Neural cell (in vitro differentiated cells): ENCODE measurements around the gene NRG2. TPM values are rescaled to one million over a fixed set of nuclear protein-coding genes. Genes with fewer than 3 reads are reported as not detected.

ENCODE experiments used
- H2AFZ ChIP-seq: fragments of 200-600, 300-800 bp; sonication (generic), shearing (Covaris generic); 2 replicates; pipeline ENCODE4 v1.6.0; 2014; ENCODE audit warnings: low read depth, mild to moderate bottlenecking, antibody characterized with exemption, low read length, moderate library complexity
- H3F3A ChIP-seq: fragments of 200-600 bp; shearing (Covaris generic); 2 replicates; pipeline ENCODE4 v1.6.1; 2016; ENCODE audit warnings: mild to moderate bottlenecking, moderate library complexity, mixed read lengths, antibody characterized with exemption, low read length; ENCODE audit not compliant: insufficient read depth, poor library complexity, severe bottlenecking
- H3K27ac ChIP-seq: fragments of 200-600, 300-800 bp; sonication (generic), shearing (Covaris generic); 2 replicates; pipeline ENCODE4 v1.5.1; 2014; ENCODE audit warnings: mild to moderate bottlenecking, low read length, moderate library complexity
- H3K27me3 ChIP-seq: fragments of 300-800, 200-600 bp; sonication (generic), shearing (Covaris generic); 2 replicates; pipeline ENCODE4 v1.6.0; 2014; ENCODE audit warnings: mild to moderate bottlenecking, low read depth, low read length, moderate library complexity; ENCODE audit not compliant: insufficient read depth
- H3K36me3 ChIP-seq: fragments of 300-800, 200-600 bp; sonication (generic), shearing (Covaris generic); 2 replicates; pipeline ENCODE4 v1.5.1; 2014; ENCODE audit warnings: mild to moderate bottlenecking, antibody characterized with exemption, low read length, moderate library complexity; ENCODE audit not compliant: insufficient read depth
- H3K4me2 ChIP-seq: fragments of 300-800, 200-600 bp; sonication (generic), shearing (Covaris generic); 2 replicates; pipeline ENCODE4 v1.6.0; 2014; ENCODE audit warnings: mild to moderate bottlenecking, low read length
- H3K4me3 ChIP-seq: fragments of 300-800, 200-600 bp; sonication (generic), shearing (Covaris generic); 2 replicates; pipeline ENCODE4 v1.5.1; 2014; ENCODE audit warnings: mild to moderate bottlenecking, low read length, moderate library complexity
- H3K79me2 ChIP-seq: fragments of 200-600 bp; shearing (Covaris generic); replicated peaks from 2 replicates; pipeline ENCODE4 v1.6.0; 2014; ENCODE audit warnings: mild to moderate bottlenecking, low read length, moderate library complexity; ENCODE audit not compliant: insufficient read depth
- H3K9ac ChIP-seq: fragments of 300-800, 200-600 bp; sonication (generic), shearing (Covaris generic); 2 replicates; pipeline ENCODE4 v1.6.1; 2016; ENCODE audit warnings: mild to moderate bottlenecking, low read length, mixed read lengths
- H3K9me2 ChIP-seq: fragments of 200-600 bp; shearing (Covaris generic); 2 replicates; pipeline ENCODE4 v1.6.1; 2016; ENCODE audit warnings: mild to moderate bottlenecking, low read length, mixed read lengths; ENCODE audit not compliant: insufficient read depth
- H3K9me3 ChIP-seq: fragments of 200-600, 300-800 bp; sonication (generic), shearing (Covaris generic); 2 replicates; pipeline ENCODE4 v1.6.1; 2016; ENCODE audit warnings: mild to moderate bottlenecking, mixed run types, low read length, moderate library complexity, mixed read lengths
- H4K20me1 ChIP-seq: fragments of 200-600 bp; shearing (Covaris generic); 2 replicates; pipeline ENCODE4 v1.6.1; 2016; ENCODE audit warnings: mild to moderate bottlenecking, mixed run types; ENCODE audit not compliant: insufficient read depth
- CTCF ChIP-seq: fragments of 450-650 bp; IDR thresholded peaks from 2 replicates; pipeline ENCODE4 v1.5.1; 2014; ENCODE audit warnings: antibody characterized with exemption, mild to moderate bottlenecking, moderate library complexity; ENCODE audit not compliant: poor library complexity, severe bottlenecking
- EP300 ChIP-seq: fragments of 450-650 bp; conservative IDR thresholded peaks from 2 replicates; pipeline ENCODE4 v1.6.1; 2014; ENCODE audit warnings: antibody characterized with exemption, mild to moderate bottlenecking, moderate library complexity; ENCODE audit not compliant: poor library complexity, severe bottlenecking
- EZH2 ChIP-seq: fragments of 200-600, 300-800 bp; shearing (Covaris generic), sonication (generic); IDR thresholded peaks from 2 replicates; pipeline ENCODE4 v1.6.1; 2014; ENCODE audit warnings: antibody characterized with exemption, low read length, borderline replicate concordance, mild to moderate bottlenecking; ENCODE audit not compliant: insufficient read depth, poor library complexity, severe bottlenecking
- MXI1 ChIP-seq: fragments of 450-650 bp; conservative IDR thresholded peaks from 2 replicates; pipeline ENCODE4 v1.6.1; 2014; ENCODE audit warnings: antibody characterized with exemption, mild to moderate bottlenecking; ENCODE audit not compliant: poor library complexity, severe bottlenecking
- POLR2AphosphoS5 ChIP-seq: IDR thresholded peaks from 2 replicates; pipeline ENCODE4 v1.6.1; 2012
- RAD21 ChIP-seq: fragments of 450-650 bp; conservative IDR thresholded peaks from 2 replicates; pipeline ENCODE4 v1.6.1; 2014; ENCODE audit warnings: antibody characterized with exemption, mild to moderate bottlenecking, moderate library complexity
- REST ChIP-seq: IDR thresholded peaks from 2 replicates; pipeline ENCODE4 v1.6.1; 2012; ENCODE audit warnings: borderline replicate concordance
- SMC3 ChIP-seq: fragments of 450-650 bp; conservative IDR thresholded peaks from 2 replicates; pipeline ENCODE4 v1.6.1; 2014; ENCODE audit warnings: antibody characterized with exemption, mild to moderate bottlenecking, moderate library complexity; ENCODE audit not compliant: poor library complexity
- polyA plus RNA-seq: library from polyadenylated mRNA; depleted of rRNA; stranded (reverse); fragments of >200 nt; gene quantifications from 2 replicates; pipeline ENCODE4 v1.2.3, GENCODE V29; 2014

Gene NRG2
- polyA plus RNA-seq, 1 donor from 2014 or later = 5.4 TPM

GRCh38 chr5:139903795-139904565, 139.1 kb downstream of the NRG2 start:
- Histone ChIP-seq H3K4me2 (peak overlapping the region; percentile 25), H3K27ac (no peak overlapping the region), H3K9ac (peak overlapping the region; percentile 68), H3K9me3 (no peaks in the 10 kb centered on the region), H2AFZ (peak overlapping the region; percentile 14), H3K9me2 (no peaks in the 10 kb centered on the region), H3K36me3 (no peaks in the 10 kb centered on the region), H3F3A (no peaks in the 10 kb centered on the region), H3K27me3 (peaks cover 51% of the 10 kb centered on the region), H3K79me2 (no peaks in the 10 kb centered on the region), H4K20me1 (no peaks in the 10 kb centered on the region), H3K4me3 (peak overlapping the region; percentile 80)
- peak; percentile 36 for TF ChIP-seq CTCF
- peak; percentile 23 for TF ChIP-seq RAD21
- TF ChIP-seq EP300 = no peak
- peak; percentile 35 for TF ChIP-seq POLR2AphosphoS5
- TF ChIP-seq SMC3 = peak; percentile 22
- TF ChIP-seq MXI1 = peak; percentile 63
- TF ChIP-seq REST = no peak
- no peak for TF ChIP-seq EZH2

GRCh38 chr5:139903450-139903794, 139.7 kb downstream of the NRG2 start:
- no peaks in the 10 kb centered on the region for H4K20me1 ChIP-seq
- H3K4me3 ChIP-seq = peak overlapping the region; percentile 80
- TF ChIP-seq RAD21 = no peak
- no peak for TF ChIP-seq POLR2AphosphoS5
- TF ChIP-seq EP300 = no peak
- no peak for TF ChIP-seq SMC3
- H3K4me2 ChIP-seq = peak overlapping the region; percentile 21
- H3K27ac ChIP-seq = no peak overlapping the region
- H3K79me2 ChIP-seq = no peaks in the 10 kb centered on the region
- H3K9me3 ChIP-seq = no peaks in the 10 kb centered on the region
- no peaks in the 10 kb centered on the region for H3K36me3 ChIP-seq
- H3F3A ChIP-seq = no peaks in the 10 kb centered on the region
- H3K9me2 ChIP-seq = no peaks in the 10 kb centered on the region
- H3K27me3 ChIP-seq = peaks cover 51% of the 10 kb centered on the region
- peak overlapping the region; percentile 68 for H3K9ac ChIP-seq
- no peak overlapping the region for H2AFZ ChIP-seq
